HG03432 (cell line): ENCODE results near the gene BRPF3.

Experiments used
- ATAC-seq: cut with Tn5 transposase; IDR thresholded peaks from one replicate; pipeline ENCODE4 v1.9.1; 2021; ENCODE audit warnings: mild to moderate bottlenecking, moderate library complexity; ENCODE audit not compliant: unreplicated experiment

Gene BRPF3

DNA sequence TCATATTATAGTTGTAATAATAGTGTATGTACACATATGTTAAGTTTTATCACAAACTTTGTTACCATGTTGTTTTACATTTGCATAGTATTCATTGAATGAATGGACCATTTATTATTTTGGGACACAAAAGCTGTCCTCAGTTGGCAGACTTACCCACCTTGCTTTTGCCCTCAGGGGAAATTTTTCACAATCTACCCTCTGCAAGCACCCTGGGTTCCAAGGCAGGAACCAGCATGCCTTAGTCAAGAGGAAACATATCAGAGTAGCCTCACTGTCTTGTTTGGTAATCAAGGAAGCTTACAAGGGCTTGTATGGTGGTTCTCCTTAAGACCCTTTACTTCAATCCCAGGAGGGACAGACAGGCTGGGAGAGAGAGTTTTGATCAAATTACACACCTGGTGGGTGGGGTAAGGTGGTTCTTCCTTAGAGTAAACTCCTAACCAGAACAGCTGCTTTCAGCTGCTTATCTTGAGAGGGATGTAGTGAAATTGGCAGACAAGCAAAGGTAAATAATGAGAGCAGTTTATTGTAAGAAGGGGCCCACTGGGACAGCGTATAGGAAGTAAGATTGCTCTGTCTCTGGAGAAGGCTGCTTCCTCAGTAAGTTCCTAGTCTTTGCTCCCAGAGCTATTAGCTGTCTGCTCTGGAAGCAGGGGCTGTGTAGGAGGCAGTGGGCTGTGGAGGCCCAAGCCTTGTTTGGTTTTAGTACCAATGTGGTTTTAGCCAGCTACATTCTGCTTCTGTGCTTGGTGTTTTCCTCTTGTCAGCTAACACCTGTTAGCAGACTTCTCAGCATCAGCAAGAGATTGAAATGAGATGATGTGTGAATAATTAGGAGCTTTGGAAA is 31.1 kb downstream of the BRPF3 start:
- no peak for ATAC-seq

- no peak for ATAC-seq
These were observed 32.7 kb downstream of the BRPF3 start for GRCh38 chr6:36229223-36229622.

- no peak for ATAC-seq
These were observed 33.8 kb downstream of the BRPF3 start for GRCh38 chr6:36230371-36230770.

GRCh38 chr6:36232172-36232571 is 35.6 kb downstream of the BRPF3 start:
- no peak for ATAC-seq

- ATAC-seq: no peak
These were observed 38.8 kb downstream of the BRPF3 start for GRCh38 chr6:36235309-36235708.

DNA sequence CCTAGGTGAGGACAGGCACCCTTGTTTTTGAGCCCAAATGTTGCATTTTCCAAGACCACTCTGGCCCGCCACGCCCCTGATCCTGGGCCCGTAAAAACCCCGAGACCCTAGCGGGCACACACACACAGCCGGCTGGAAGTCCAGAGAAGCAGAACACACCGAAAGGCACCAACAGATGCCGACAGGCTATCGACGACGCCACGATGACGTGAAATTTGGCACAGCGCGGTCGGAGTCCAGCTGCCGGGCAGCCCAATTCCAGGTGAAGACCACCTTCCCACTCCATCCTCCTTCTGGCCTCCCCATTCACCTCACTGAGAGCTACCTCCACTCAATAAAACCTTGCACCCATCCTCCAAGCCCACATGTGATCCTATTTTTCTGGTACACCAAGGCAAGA is 39.3 kb downstream of the BRPF3 start:
- no peak for ATAC-seq

GRCh38 chr6:36239774-36240173 is 43.2 kb downstream of the BRPF3 start:
- no peak for ATAC-seq

- ATAC-seq: peak; percentile 55
These were observed 45.2 kb downstream of the BRPF3 start for GRCh38 chr6:36241728-36242127.

DNA sequence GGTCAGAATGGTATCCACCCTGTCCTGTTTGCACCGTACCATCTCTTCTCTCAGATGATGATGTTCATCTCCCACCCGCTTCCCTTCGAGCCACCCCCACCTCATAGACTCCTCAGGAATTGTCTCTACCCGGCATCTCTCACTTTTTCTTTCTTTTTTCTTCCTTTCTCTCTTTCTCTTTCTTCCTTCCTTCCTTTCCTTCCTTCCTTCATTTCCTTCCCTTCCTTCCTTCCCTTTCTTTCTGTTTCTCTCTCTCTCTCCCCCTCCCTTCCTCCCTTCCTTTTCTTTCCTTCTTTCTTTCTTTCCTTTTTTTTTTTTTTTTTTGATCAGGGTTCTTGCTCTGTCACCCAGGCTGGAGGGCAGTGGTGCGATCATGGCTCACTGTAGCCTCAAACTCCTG is 45.6 kb downstream of the BRPF3 start:
- no peak for ATAC-seq

GRCh38 chr6:36242626-36243025 is 46.1 kb downstream of the BRPF3 start:
- ATAC-seq: no peak

DNA sequence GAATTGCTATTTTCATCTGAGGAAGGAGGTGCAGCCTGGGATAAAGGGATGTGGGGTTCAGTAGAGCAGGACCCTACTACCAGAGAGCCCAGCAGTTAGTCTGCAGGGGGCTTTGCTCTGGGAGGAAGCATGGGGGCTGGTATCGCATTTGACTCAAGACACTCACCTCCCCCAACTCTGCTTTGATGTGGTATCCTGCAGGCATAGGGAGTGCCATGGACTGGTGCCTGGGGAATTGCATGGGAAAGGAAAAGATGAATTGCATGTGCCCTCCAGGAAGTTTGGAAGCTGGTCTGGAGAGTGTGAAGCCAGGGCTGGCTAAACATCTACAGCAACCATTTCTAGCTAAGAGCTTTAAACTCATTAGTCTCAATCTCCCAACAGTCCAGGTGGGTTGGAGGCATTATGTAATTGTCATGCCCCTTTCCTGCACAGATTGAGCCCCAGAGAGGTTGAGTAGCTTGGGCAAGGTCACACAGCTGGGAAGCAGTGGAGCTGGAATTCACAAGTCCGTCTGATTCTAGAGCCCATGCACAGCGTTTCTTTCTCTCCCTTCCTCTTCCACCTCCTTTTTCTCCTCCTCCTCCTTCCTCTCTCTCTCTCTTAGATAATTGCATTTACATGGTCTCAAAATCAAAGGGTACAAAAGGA is 47.1 kb downstream of the BRPF3 start:
- no peak for ATAC-seq

- ATAC-seq: no peak
These were observed 48.2 kb downstream of the BRPF3 start for GRCh38 chr6:36244641-36245280.

DNA sequence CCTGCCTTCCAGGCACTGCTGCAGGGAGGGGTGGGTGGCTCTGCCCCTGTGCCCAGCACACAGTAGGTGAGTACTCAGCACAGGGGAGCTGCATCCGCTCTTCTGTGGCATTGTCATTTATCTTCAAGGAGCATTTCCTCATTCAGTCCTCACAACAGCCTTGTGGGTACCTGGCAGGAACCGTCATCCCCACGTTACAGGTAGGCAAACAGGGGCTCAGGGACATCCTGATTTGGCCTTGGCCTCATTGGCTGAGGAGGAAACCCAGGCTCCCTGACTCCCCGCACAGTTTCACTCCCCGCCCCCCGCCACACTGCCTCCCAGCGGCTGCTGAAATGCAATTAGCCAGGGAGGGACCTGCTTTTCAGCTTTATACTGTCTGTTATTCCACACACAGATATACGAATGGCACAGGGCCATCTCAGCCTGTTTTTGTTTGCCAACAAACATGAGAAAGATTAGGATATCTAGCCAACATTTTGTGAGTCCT is 49.1 kb downstream of the BRPF3 start:
- no peak for ATAC-seq

DNA sequence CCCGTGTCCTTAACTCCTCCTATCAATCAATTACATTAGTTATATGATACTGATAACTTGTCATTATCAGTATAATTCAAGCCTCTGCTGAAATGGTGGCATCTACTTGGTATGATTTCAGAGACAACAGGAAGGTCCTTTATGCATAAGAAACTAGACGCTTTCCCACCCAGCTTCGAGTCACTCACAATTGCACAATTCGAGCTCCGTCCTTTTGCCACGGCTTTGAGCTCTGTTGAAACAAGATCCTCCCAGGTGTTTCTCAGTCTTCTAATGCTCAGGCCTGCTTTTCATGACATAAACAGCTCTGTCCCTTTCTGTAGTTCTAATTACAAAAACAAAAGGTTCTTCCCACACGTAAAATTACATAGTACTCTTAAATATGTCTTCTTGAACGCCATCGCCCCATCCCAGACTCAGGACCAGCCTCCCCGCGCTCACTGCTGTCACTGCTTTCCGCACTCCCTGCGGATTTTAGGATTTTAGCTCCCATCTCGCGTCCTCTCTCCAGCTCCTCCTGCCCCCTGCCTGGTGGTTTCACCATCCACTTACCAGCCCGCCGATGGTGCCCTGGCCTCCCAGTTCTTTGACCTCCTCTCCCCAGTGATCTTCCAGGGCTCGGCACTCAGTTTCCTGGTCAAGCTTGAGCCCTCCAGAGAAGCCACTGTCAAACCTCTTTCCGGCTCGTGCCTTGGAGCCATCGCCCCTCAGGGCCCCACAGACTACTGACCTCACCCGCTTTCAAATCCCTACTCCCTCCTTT is 50.1 kb downstream of the BRPF3 start:
- ATAC-seq: no peak

DNA sequence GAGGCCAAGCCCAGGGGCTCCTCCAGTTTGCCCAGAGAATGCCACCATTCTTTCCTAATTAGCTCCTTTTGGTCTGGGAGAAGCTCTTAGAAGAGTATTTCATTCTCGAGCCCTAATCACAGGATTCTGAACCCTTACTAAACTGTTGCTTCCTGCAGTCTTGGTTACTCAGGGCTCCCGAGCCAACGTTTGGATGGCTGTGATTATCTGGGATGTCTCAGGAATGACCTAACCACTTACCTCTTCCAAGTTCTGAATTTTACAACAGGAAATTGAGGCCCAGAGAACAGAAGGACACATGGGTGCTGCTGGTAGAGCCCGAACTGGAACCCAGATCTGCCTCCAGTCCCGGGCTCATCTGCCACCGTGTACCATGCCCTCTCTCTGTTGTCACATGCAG is 51.1 kb downstream of the BRPF3 start:
- no peak for ATAC-seq

DNA sequence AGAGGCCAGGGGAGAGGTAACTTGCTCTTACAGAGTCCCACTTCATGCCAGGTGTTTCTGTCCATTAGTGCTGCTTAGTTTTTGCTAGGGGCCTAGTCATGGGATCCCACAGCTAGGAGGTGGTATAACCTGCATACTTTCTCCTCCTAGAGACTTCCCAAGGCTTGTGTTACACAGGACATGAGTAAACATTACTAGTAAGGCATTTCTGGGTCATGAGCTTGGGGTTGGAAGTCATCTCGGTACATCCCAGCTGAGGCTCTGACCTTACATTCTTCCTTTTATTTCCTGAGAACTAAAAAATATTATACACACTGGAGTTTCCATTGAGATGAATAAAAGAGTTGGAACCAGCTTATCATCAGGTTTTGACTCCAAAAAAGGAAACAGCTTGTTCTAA is 52.4 kb downstream of the BRPF3 start:
- no peak for ATAC-seq

DNA sequence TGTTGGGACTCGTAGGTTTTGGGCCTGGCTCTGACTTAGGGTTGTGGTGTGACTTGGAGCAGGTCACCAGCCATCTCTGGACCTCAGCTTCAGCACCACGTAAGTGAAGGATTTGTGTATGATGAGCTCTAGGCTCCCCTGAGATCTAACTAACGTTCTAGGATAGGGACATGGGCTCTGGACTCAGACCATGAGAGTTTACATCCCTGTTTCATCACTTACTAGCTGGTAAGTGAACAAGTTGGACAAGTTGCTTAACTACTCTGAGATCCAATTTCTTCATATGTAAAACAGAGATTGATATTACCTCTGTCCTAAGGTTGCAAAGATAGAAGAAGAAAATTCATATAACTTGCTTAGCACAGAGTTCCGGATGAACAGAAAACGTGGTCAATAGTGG is 53.0 kb downstream of the BRPF3 start:
- no peak for ATAC-seq

DNA sequence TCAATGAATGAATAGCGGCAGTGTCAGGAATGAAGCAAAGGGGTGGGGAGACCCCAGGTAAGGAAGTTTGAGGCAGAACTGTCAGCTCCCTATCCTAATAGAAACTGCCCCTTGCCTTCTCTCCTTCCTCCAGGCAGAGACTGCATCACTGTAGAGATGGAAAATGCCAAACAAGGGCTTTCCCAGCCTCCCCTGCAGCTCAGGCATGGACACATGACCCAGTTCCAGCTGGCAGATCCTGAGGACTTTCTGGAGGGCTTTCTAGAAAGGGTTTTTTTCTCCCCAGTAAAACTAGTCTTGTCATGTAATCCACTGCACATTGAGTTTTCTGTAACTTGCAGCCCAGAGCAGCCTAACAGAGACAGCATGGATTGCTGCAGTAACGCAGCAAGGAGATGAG is 55.5 kb downstream of the BRPF3 start:
- ATAC-seq: no peak

DNA sequence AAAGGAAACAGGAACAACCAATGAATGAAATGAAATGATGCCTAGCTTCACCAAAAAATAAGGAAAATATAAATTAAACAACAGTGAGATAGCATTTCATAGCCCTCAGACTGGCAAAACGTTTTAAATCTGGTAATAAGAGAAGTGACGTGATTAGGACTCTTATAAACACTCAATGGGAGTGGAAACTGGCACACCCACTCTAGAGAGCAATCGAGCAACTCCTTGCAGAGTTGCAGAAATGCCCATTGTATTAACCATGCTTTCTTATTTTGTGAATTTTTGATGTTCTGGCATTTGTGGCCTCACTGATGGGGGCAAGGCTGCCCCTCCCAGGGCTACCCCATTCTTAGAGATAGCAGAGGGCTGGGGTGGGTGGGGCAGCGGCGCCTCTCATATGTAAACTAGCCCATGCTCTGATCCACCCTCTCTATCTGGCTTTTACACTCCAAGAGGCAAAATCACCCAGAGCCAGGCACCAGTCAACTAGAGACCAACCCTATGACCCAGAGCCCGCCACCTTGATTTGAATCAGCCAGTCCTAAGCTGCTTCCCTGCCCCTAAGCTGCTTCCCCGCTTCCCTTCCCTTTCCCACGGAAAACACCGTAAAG is 67.0 kb downstream of the BRPF3 start:
- ATAC-seq: no peak

DNA sequence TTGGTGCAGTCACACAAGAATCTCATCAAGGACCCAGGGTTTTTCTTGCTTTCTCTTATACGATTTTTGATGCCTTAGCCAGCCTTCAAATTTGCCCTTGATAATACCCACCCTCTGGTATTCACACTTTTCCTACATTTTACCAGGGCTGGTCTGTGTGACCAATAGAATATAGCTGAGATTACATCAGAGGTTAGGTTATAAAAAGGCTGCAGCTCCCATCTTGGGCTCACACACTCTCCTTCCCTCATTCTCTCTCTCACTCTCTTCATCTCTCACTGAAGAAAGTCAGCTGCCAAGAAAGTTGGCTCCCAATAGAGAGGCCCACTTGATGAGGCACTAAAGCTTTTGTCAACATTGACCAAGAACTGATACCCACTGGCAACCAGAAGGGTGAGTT is 69.2 kb downstream of the BRPF3 start:
- ATAC-seq: no peak
